Neural progenitor cell (in vitro differentiated cells): ENCODE results near the gene ARHGAP30. TPM values are rescaled to one million over a fixed set of nuclear protein-coding genes. Genes with fewer than 3 reads are reported as not detected.

Source experiments
- DNase-seq: peaks from one replicate; pipeline ENCODE4 v3.0.0-alpha.2; 2016; ENCODE audit warnings: low spot score
- H2AFZ ChIP-seq: fragments of 200-600 bp; sonication (generic); replicated peaks from 2 replicates; pipeline ENCODE4 v1.6.1; 2016; ENCODE audit warnings: antibody characterized with exemption
- H3F3A ChIP-seq: fragments of 200-600 bp; sonication (generic); 2 replicates; pipeline ENCODE4 v1.6.1; 2016; ENCODE audit warnings: antibody characterized with exemption, low read depth
- H3K27ac ChIP-seq: fragments of 200-600 bp; sonication (generic); 2 replicates; pipeline ENCODE4 v1.5.1; 2016; ENCODE audit warnings: mild to moderate bottlenecking
- H3K27me3 ChIP-seq: fragments of 200-600 bp; sonication (generic); 2 replicates; pipeline ENCODE4 v1.6.1; 2016; ENCODE audit warnings: mild to moderate bottlenecking, moderate library complexity
- H3K36me3 ChIP-seq: fragments of 200-600 bp; sonication (generic); 2 replicates; pipeline ENCODE4 v1.5.1; 2016
- H3K4me1 ChIP-seq: fragments of 200-600 bp; sonication (generic); 2 replicates; pipeline ENCODE4 v1.6.1; 2016; ENCODE audit warnings: mixed run types
- H3K4me2 ChIP-seq: fragments of 200-600 bp; sonication (generic); 2 replicates; pipeline ENCODE4 v1.6.1; 2016
- H3K4me3 ChIP-seq: fragments of 200-600 bp; sonication (generic); 2 replicates; pipeline ENCODE4 v1.5.1; 2016
- H3K79me2 ChIP-seq: fragments of 200-600 bp; sonication (generic); 2 replicates; pipeline ENCODE4 v1.6.1; 2016; ENCODE audit warnings: low read depth
- H3K9ac ChIP-seq: fragments of 200-600 bp; sonication (generic); 2 replicates; pipeline ENCODE4 v1.6.1; 2016
- H3K9me3 ChIP-seq: fragments of 200-600 bp; sonication (generic); 2 replicates; pipeline ENCODE4 v1.5.1; 2016; ENCODE audit warnings: low read depth
- H4K20me1 ChIP-seq: fragments of 200-600 bp; sonication (generic); 2 replicates; pipeline ENCODE4 v1.6.1; 2016; ENCODE audit warnings: low read depth
- H3K27ac Mint-ChIP-seq: 3 replicates; pipeline ENCODE4 v1.8.0; 2021; ENCODE audit warnings: mixed read lengths
- H3K27me3 Mint-ChIP-seq: 2 replicates; pipeline ENCODE4 v1.8.0; 2022; ENCODE audit warnings: low read depth, mild to moderate bottlenecking, inconsistent platforms, moderate library complexity, mixed read lengths; ENCODE audit not compliant: insufficient read depth
- H3K36me3 Mint-ChIP-seq: 3 replicates; pipeline ENCODE4 v1.8.0; 2021; ENCODE audit warnings: mixed read lengths
- H3K4me1 Mint-ChIP-seq: 3 replicates; pipeline ENCODE4 v1.8.0; 2021; ENCODE audit warnings: mixed read lengths
- H3K4me3 Mint-ChIP-seq: 3 replicates; pipeline ENCODE4 v1.8.0; 2021; ENCODE audit warnings: mild to moderate bottlenecking, moderate library complexity, mixed read lengths
- H3K9me3 Mint-ChIP-seq: 3 replicates; pipeline ENCODE4 v1.8.0; 2020; ENCODE audit warnings: mixed read lengths
- EZH2 ChIP-seq: fragments of 200-600 bp; sonication (generic); IDR thresholded peaks from 2 replicates; pipeline ENCODE4 v1.6.1; 2017; ENCODE audit warnings: antibody characterized with exemption, mild to moderate bottlenecking, moderate library complexity
- EZH2phosphoT487 ChIP-seq: fragments of 200-600 bp; sonication (generic); IDR thresholded peaks from 2 replicates; pipeline ENCODE4 v1.6.1; 2017; ENCODE audit warnings: antibody characterized with exemption
- total RNA-seq: library from RNA; depleted of rRNA; stranded (reverse); fragments of >200 nt; gene quantifications from 2 replicates; pipeline ENCODE4 v1.2.3, GENCODE V29; 2015; ENCODE audit warnings: low replicate concordance
- TF ChIP-seq, protein P1 (sequence below): fragments of 200-600 bp; sonication (generic); IDR thresholded peaks from 2 replicates; pipeline ENCODE4 v1.5.1; 2017; ENCODE audit warnings: antibody characterized with exemption, mild to moderate bottlenecking

ARHGAP30 gene
- total RNA-seq, 1 donor from 2014 or later = not detected

DNA sequence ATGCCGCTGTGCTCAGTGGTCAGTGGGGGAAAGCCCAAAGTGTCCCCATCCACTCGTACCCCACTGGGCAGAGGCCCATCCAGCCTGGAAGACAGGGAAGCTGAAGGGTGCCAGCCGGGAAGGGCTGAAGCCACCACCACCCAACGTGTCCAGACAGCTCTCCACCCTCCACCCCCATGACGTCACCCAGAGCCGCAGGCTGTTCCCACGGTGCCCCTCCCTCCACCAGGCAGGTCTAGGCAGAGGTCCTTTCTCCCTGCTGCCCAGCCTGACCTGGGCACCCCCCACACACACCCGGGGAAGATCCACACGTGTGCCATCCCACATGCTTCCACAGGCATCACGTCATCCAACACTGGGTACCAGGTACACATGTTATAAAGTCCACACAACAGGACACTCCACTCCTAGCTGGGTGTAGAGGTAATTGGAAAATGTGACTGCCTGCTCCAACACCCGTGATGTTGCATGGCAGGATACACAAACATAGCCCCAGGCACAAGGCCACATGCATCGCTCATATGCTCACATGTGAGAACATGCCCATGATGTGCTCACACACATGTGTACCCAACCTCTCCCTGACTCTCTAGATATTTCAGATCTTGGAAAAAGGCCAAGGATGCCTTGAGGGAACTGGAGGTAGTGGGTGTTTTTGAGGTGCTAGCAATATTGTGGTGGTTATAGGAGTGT lies 5.1 kb upstream of the ARHGAP30 start:
- DNase-seq = no peak
- Mint-ChIP-seq H3K27me3 (peaks cover 5% of the 10 kb centered on the region), H3K36me3 (no peaks in the 10 kb centered on the region), H3K9me3 (peaks cover 3% of the 10 kb centered on the region), H3K4me1 (peaks cover 15% of the 10 kb centered on the region), H3K27ac (peak overlapping the region; percentile 43), H3K4me3 (no peak overlapping the region)
- Histone ChIP-seq H3K4me1 (no peaks in the 10 kb centered on the region), H3K27me3 (no peaks in the 10 kb centered on the region), H2AFZ (no peak overlapping the region), H3K9ac (no peak overlapping the region), H3K79me2 (no peaks in the 10 kb centered on the region), H4K20me1 (no peaks in the 10 kb centered on the region), H3K36me3 (no peaks in the 10 kb centered on the region), H3F3A (no peaks in the 10 kb centered on the region), H3K27ac (no peak overlapping the region), H3K4me2 (no peak overlapping the region), H3K9me3 (no peaks in the 10 kb centered on the region), H3K4me3 (no peak overlapping the region)
- TF ChIP-seq EZH2 (no peak), EZH2phosphoT487 (no peak)
- TF ChIP-seq, protein P1, sequence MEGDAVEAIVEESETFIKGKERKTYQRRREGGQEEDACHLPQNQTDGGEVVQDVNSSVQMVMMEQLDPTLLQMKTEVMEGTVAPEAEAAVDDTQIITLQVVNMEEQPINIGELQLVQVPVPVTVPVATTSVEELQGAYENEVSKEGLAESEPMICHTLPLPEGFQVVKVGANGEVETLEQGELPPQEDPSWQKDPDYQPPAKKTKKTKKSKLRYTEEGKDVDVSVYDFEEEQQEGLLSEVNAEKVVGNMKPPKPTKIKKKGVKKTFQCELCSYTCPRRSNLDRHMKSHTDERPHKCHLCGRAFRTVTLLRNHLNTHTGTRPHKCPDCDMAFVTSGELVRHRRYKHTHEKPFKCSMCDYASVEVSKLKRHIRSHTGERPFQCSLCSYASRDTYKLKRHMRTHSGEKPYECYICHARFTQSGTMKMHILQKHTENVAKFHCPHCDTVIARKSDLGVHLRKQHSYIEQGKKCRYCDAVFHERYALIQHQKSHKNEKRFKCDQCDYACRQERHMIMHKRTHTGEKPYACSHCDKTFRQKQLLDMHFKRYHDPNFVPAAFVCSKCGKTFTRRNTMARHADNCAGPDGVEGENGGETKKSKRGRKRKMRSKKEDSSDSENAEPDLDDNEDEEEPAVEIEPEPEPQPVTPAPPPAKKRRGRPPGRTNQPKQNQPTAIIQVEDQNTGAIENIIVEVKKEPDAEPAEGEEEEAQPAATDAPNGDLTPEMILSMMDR = no peak

DNA sequence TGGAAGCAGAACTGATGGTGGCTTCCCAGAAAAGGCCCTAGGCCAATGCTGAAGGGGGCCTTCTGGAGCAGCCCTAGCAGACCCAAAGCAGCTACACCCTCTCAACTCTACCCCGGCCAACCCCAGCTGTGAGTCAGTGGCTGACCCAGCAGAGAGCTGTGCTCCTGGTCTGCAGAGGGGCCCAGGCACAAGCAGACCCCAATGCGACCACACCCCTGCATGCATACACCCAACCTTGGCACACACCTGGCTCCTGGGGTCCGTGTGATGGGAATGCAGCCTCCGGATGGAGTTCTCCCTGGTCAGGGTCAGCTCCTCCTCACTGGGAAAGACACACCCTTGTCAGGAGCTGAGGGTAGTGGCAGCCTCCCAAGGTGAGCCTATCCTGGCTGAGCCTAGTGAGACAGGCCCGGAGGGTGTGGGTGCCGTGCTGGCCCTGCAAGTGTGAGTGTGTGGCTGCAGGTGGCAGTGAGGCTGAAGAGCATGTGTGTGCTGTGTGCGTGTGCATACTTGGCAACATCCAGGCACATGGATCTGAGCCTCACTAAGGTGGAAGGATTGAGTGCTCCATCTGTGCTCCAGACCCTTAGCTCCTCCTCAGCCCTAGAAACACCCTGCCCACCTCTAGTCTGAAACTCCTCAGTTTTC lies 3.9 kb upstream of the ARHGAP30 start:
- no peaks in the 10 kb centered on the region for H4K20me1 ChIP-seq
- TF ChIP-seq, protein P1 = no peak
- TF ChIP-seq EZH2phosphoT487 = no peak
- no peak for TF ChIP-seq EZH2

DNA sequence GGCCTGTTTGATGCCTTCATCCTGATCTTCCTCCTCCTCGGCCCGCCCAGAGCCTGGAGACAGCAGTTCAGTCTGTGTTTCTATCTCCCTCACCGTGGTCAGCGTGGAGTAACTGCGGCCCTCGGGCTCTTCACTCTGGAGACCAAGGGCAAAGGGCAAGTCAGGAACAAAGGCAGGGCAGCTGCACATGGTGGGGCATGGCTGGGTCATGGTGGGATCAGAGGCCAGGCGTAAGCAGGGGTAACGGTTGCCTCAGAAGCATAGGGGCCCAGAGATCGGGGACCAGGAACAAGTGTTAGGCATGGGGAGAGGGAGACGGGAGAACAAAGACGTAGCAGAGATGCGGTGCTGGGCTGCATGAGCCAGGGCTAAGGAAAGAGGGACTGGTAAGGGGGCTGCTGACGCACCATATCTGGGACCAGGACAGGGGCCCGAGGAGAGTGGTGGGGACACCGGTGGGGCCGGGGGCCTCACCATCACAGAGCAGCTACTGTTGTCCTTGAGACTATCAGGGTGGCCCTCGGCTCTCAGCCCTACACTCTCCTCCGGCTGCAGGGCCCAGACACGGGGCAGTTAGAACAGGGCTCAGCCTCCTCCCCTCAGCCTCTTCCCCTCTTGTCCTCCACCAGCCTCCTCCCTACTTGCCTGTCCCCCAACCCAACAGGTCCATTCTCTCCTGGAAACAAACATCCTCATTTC lies 3.2 kb upstream of the ARHGAP30 start:
- H3K4me3 Mint-ChIP-seq = peak overlapping the region; percentile 36

More for the DNA sequence above, 3.9 kb upstream of the ARHGAP30 start:
- Mint-ChIP-seq H3K9me3 (no peaks in the 10 kb centered on the region), H3K4me1 (peaks cover 15% of the 10 kb centered on the region), H3K27me3 (peaks cover 2% of the 10 kb centered on the region), H3K4me3 (peak overlapping the region; percentile 36), H3K36me3 (no peaks in the 10 kb centered on the region), H3K27ac (peak overlapping the region; percentile 23)
- Histone ChIP-seq H3K4me1 (no peaks in the 10 kb centered on the region), H3K9ac (no peak overlapping the region), H3K36me3 (no peaks in the 10 kb centered on the region), H3K9me3 (no peaks in the 10 kb centered on the region), H3F3A (no peaks in the 10 kb centered on the region), H3K79me2 (no peaks in the 10 kb centered on the region), H2AFZ (no peak overlapping the region), H3K4me2 (no peak overlapping the region), H3K27ac (no peak overlapping the region), H3K27me3 (no peaks in the 10 kb centered on the region), H3K4me3 (no peak overlapping the region)
- no peak for DNase-seq

More for the DNA sequence above, 3.2 kb upstream of the ARHGAP30 start:
- H3K27me3 Mint-ChIP-seq = peaks cover 2% of the 10 kb centered on the region
- no peaks in the 10 kb centered on the region for H3K36me3 ChIP-seq
- H2AFZ ChIP-seq = no peak overlapping the region
- H4K20me1 ChIP-seq = no peaks in the 10 kb centered on the region
- H3K27ac Mint-ChIP-seq = peak overlapping the region; percentile 97
- no peaks in the 10 kb centered on the region for H3K27me3 ChIP-seq
- H3K36me3 Mint-ChIP-seq = no peaks in the 10 kb centered on the region
- H3K79me2 ChIP-seq = no peaks in the 10 kb centered on the region
- H3K9me3 ChIP-seq = no peaks in the 10 kb centered on the region
- H3K4me1 Mint-ChIP-seq = peaks cover 15% of the 10 kb centered on the region
- no peak overlapping the region for H3K27ac ChIP-seq
- DNase-seq = no peak
- H3K4me3 ChIP-seq = no peak overlapping the region
- H3F3A ChIP-seq = no peaks in the 10 kb centered on the region
- no peaks in the 10 kb centered on the region for H3K4me1 ChIP-seq
- H3K4me2 ChIP-seq = no peak overlapping the region
- TF ChIP-seq, protein P1 = no peak
- TF ChIP-seq EZH2phosphoT487 (no peak), EZH2 (no peak)
- H3K9me3 Mint-ChIP-seq = no peaks in the 10 kb centered on the region
- H3K9ac ChIP-seq = no peak overlapping the region
